Measurements from ENCODE around the gene SLC17A2.
A peak's percentile ranks its signal among the peaks of the same experiment; 100 is the strongest.

SLC17A2 gene

GRCh38 chr6:25882051-25882496 lies 48.4 kb downstream of the SLC17A2 start:
- peak; percentile 30 for DNase-seq

GRCh38 chr6:25880601-25881000 lies 49.9 kb downstream of the SLC17A2 start:
- DNase-seq = no peak

GRCh38 chr6:25878721-25879322 lies 51.7 kb downstream of the SLC17A2 start:
- DNase-seq = no peak

- no peak for DNase-seq
These were observed 54.4 kb downstream of the SLC17A2 start for GRCh38 chr6:25875926-25876602.

- DNase-seq = no peak
These were observed 55.0 kb downstream of the SLC17A2 start for GRCh38 chr6:25875563-25875905.

- no peak for DNase-seq
These were observed 55.5 kb downstream of the SLC17A2 start for GRCh38 chr6:25874822-25875562.

GRCh38 chr6:25874118-25874517 lies 56.4 kb downstream of the SLC17A2 start, which contains the start of gene SLC17A3:
SLC17A3 (minus strand) TSS chr6:25874243; CDS start chr6:25868387, 5,856 bp downstream.
- no peak for DNase-seq

GRCh38 chr6:25872814-25873213 lies 57.7 kb downstream of the SLC17A2 start:
- DNase-seq = peak; percentile 18

GRCh38 chr6:25869840-25870239 lies 60.7 kb downstream of the SLC17A2 start:
- no peak for DNase-seq

GRCh38 chr6:25868436-25869183 lies 61.9 kb downstream of the SLC17A2 start:
- DNase-seq = no peak

- DNase-seq = peak; percentile 19
These were observed 64.5 kb downstream of the SLC17A2 start for GRCh38 chr6:25866011-25866410.

- DNase-seq = no peak
These were observed 67.1 kb downstream of the SLC17A2 start for GRCh38 chr6:25863360-25863759.
